GM06990 (cell line): ENCODE measurements around the gene CTIF.

Experiments used
- DNase-seq: peaks from one replicate; pipeline ENCODE4 v3.0.0-alpha.2; 2011; ENCODE audit not compliant: insufficient read length; ENCODE audit errors: extremely low read depth
- H3K27me3 ChIP-seq: replicated peaks from 2 replicates; pipeline ENCODE4 v1.6.0; 2011; ENCODE audit warnings: low read length; ENCODE audit not compliant: control insufficient read depth, insufficient read depth
- H3K36me3 ChIP-seq: 2 replicates; pipeline ENCODE4 v1.5.1; 2011; ENCODE audit warnings: low read length; ENCODE audit not compliant: control insufficient read depth, insufficient read depth
- H3K4me3 ChIP-seq: replicated peaks from 2 replicates; pipeline ENCODE4 v1.5.1; 2011; ENCODE audit warnings: low read depth, mild to moderate bottlenecking, control low read depth, low read length
- CTCF ChIP-seq: IDR thresholded peaks from 2 replicates; pipeline ENCODE4 v1.5.1; 2011; ENCODE audit warnings: low read length, control low read depth, mild to moderate bottlenecking, inconsistent platforms; ENCODE audit not compliant: insufficient read depth, poor library complexity, severe bottlenecking

The CTIF gene

GRCh38 chr18:48564139-48564538 is 25.3 kb downstream of the CTIF start:
- DNase-seq: no peak
- Histone ChIP-seq H3K27me3 (no peaks in the 10 kb centered on the region), H3K4me3 (no peak overlapping the region), H3K36me3 (no peaks in the 10 kb centered on the region)
- no peak for TF ChIP-seq CTCF

- Histone ChIP-seq H3K27me3 (no peaks in the 10 kb centered on the region), H3K36me3 (no peaks in the 10 kb centered on the region), H3K4me3 (no peak overlapping the region)
- no peak for TF ChIP-seq CTCF
- no peak for DNase-seq
Observed at GRCh38 chr18:48565105-48565504, 26.3 kb downstream of the CTIF start.

- H3K27me3 ChIP-seq: no peaks in the 10 kb centered on the region
- no peaks in the 10 kb centered on the region for H3K36me3 ChIP-seq
- no peak for TF ChIP-seq CTCF
Observed at GRCh38 chr18:48566589-48566988, 27.8 kb downstream of the CTIF start.

GRCh38 chr18:48567388-48567787 is 28.6 kb downstream of the CTIF start:
- Histone ChIP-seq H3K27me3 (no peaks in the 10 kb centered on the region), H3K4me3 (no peak overlapping the region), H3K36me3 (no peaks in the 10 kb centered on the region)
- DNase-seq: no peak
- no peak for TF ChIP-seq CTCF

More at GRCh38 chr18:48566589-48566988, 27.8 kb downstream of the CTIF start:
- no peak for DNase-seq
- H3K4me3 ChIP-seq: no peak overlapping the region

GRCh38 chr18:48569139-48569914 is 30.5 kb downstream of the CTIF start:
- DNase-seq: no peak

More at GRCh38 chr18:48569139-48569914, 30.5 kb downstream of the CTIF start:
- Histone ChIP-seq H3K36me3 (no peaks in the 10 kb centered on the region), H3K4me3 (no peak overlapping the region), H3K27me3 (no peaks in the 10 kb centered on the region)
- TF ChIP-seq CTCF: no peak
